SK-N-SH (cell line): ENCODE data around the gene GSTO2. TPM values are rescaled to one million over a fixed set of nuclear protein-coding genes. Genes with fewer than 3 reads are reported as not detected.

Experiments
- CTCF ChIA-PET: fragments of 300-600, 350-600 bp; formaldehyde crosslinking; extraction: SDS; loops from one replicate; lab custom pipeline; 2021; lab: Yijun Ruan, JAX
- POLR2A ChIA-PET: fragments of 350-600 bp; sonication (Branson Sonifier 250); formaldehyde crosslinking; extraction: SDS; loops from one replicate; lab custom pipeline; 2020; ENCODE audit warnings: antibody characterized with exemption, inconsistent platforms; lab: Yijun Ruan, JAX
- DNase-seq: peaks from one replicate; pipeline ENCODE4 v3.0.0; 2012
- H2AFZ ChIP-seq: fragments of 200-600 bp; sonication (generic); 2 replicates; pipeline ENCODE4 v1.8.1; 2016; ENCODE audit warnings: antibody characterized with exemption, mild to moderate bottlenecking, low read depth
- H3F3A ChIP-seq: fragments of 200-600 bp; sonication (generic); replicated peaks from 2 replicates; pipeline ENCODE3; 2016; ENCODE audit warnings: antibody characterized with exemption, mild to moderate bottlenecking; ENCODE audit not compliant: insufficient read depth
- H3K27ac ChIP-seq, 2 experiments: fragments of 200-500 bp in 1 of 2; fragments of 200-600 bp in 1 of 2; sonication (Bioruptor generic) in 1 of 2; sonication (generic), shearing (Covaris generic) in 1 of 2; 2 replicates each; pipeline versions ENCODE4 v1.5.1 to v1.6.1; 2014 to 2016; ENCODE audit warnings: low read depth in 2 of 2, inconsistent platforms in 1 of 2, low read length in 1 of 2, mild to moderate bottlenecking in 1 of 2, mixed read lengths in 1 of 2
- H3K27me3 ChIP-seq: fragments of 200-600 bp; sonication (generic), shearing (Covaris generic); 2 replicates; pipeline ENCODE4 v1.6.1; 2016; ENCODE audit warnings: mixed run types; ENCODE audit not compliant: insufficient read depth
- H3K36me3 ChIP-seq, 2 experiments: fragments of 200-500 bp in 1 of 2; fragments of 200-600 bp in 1 of 2; sonication (Bioruptor generic) in 1 of 2; sonication (generic) in 1 of 2; replicated peaks in 1 of 2; 2 replicates each; pipeline versions ENCODE3 to v1.5.1; 2014 to 2016; ENCODE audit warnings: low read length in 1 of 2, mild to moderate bottlenecking in 1 of 2; ENCODE audit not compliant: insufficient read depth in 2 of 2, control insufficient read depth in 1 of 2
- H3K4me1 ChIP-seq, 2 experiments: fragments of 200-500 bp in 1 of 2; fragments of 200-600 bp in 1 of 2; sonication (Bioruptor generic) in 1 of 2; sonication (generic), shearing (Covaris generic) in 1 of 2; 2 replicates each; pipeline versions ENCODE4 v1.5.1 to v1.6.1; 2014 to 2016; ENCODE audit warnings: low read depth in 1 of 2, low read length in 1 of 2, mixed run types in 1 of 2; ENCODE audit not compliant: insufficient read depth in 2 of 2, control insufficient read depth in 1 of 2
- H3K4me2 ChIP-seq: fragments of 200-600 bp; sonication (generic), shearing (Covaris generic); 2 replicates; pipeline ENCODE4 v1.6.1; 2017; ENCODE audit warnings: mixed run types
- H3K4me3 ChIP-seq, 2 experiments: fragments of 200-500 bp in 1 of 2; fragments of 200-600 bp in 1 of 2; sonication (Bioruptor generic) in 1 of 2; sonication (generic), shearing (Covaris generic) in 1 of 2; 2 replicates each; pipeline versions ENCODE4 v1.5.1 to v1.8.1; 2014 to 2016; ENCODE audit warnings: low read depth in 2 of 2, inconsistent platforms in 1 of 2, low read length in 1 of 2, mild to moderate bottlenecking in 1 of 2, mixed read lengths in 1 of 2, moderate library complexity in 1 of 2
- H3K79me2 ChIP-seq: fragments of 200-600 bp; sonication (generic); 2 replicates; pipeline ENCODE4 v1.8.1; 2017; ENCODE audit warnings: mild to moderate bottlenecking; ENCODE audit not compliant: insufficient read depth
- H3K9ac ChIP-seq: fragments of 200-600 bp; sonication (generic); 2 replicates; pipeline ENCODE4 v1.6.1; 2017; ENCODE audit warnings: mixed run types
- H3K9me2 ChIP-seq: fragments of 200-600 bp; sonication (generic); 2 replicates; pipeline ENCODE4 v1.6.1; 2017; ENCODE audit warnings: mixed run types
- H3K9me3 ChIP-seq: fragments of 200-600 bp; sonication (generic); 2 replicates; pipeline ENCODE4 v1.6.1; 2017; ENCODE audit warnings: mixed run types, mild to moderate bottlenecking, moderate library complexity
- H4K20me1 ChIP-seq: fragments of 200-600 bp; sonication (generic); 2 replicates; pipeline ENCODE4 v1.6.1; 2017; ENCODE audit warnings: mild to moderate bottlenecking, mixed run types; ENCODE audit not compliant: insufficient read depth
- CHD2 ChIP-seq: fragments of 150-350 bp; IDR thresholded peaks from 2 replicates; pipeline ENCODE4 v1.6.1; 2018; ENCODE audit warnings: low read length; ENCODE audit not compliant: partially characterized antibody
- GABPA ChIP-seq: IDR thresholded peaks from 2 replicates; pipeline ENCODE4 v1.4.0; 2012; ENCODE audit warnings: low read depth, mild to moderate bottlenecking
- GATA2 ChIP-seq: sonication (generic); formaldehyde crosslinking; IDR thresholded peaks from 2 replicates; pipeline ENCODE4 v1.5.0; 2020; ENCODE audit warnings: mild to moderate bottlenecking, missing genetic modification reagents
- NFIC ChIP-seq: IDR thresholded peaks from 2 replicates; pipeline ENCODE4 v1.4.0; 2012; ENCODE audit warnings: borderline replicate concordance
- RAD21 ChIP-seq: IDR thresholded peaks from 2 replicates; pipeline ENCODE4 v1.6.1; 2012; ENCODE audit warnings: mild to moderate bottlenecking, low read length
- REST ChIP-seq: IDR thresholded peaks from 2 replicates; pipeline ENCODE4 v1.6.1; 2012; ENCODE audit warnings: mild to moderate bottlenecking, low read depth, low read length, moderate library complexity
- RFX5 ChIP-seq: IDR thresholded peaks from 2 replicates; pipeline ENCODE4 v1.6.1; 2012; ENCODE audit warnings: mild to moderate bottlenecking, improper control_type of control experiment, low read length
- RXRA ChIP-seq: IDR thresholded peaks from 2 replicates; pipeline ENCODE4 v1.4.0; 2012; ENCODE audit warnings: low read depth, mild to moderate bottlenecking, borderline replicate concordance
- SIN3A ChIP-seq: IDR thresholded peaks from 2 replicates; pipeline ENCODE4 v1.6.1; 2012; ENCODE audit warnings: low read depth, mild to moderate bottlenecking, low read length, moderate library complexity, borderline replicate concordance
- SMC3 ChIP-seq: IDR thresholded peaks from 2 replicates; pipeline ENCODE4 v1.6.1; 2012; ENCODE audit warnings: low read depth, low read length, improper control_type of control experiment
- TAF1 ChIP-seq: IDR thresholded peaks from 2 replicates; pipeline ENCODE4 v1.6.1; 2012; ENCODE audit warnings: low read depth, mild to moderate bottlenecking, low read length, moderate library complexity, borderline replicate concordance
- ZBTB33 ChIP-seq: IDR thresholded peaks from 2 replicates; pipeline ENCODE4 v1.4.0; 2012; ENCODE audit warnings: low read depth, borderline replicate concordance
- WGBS: methylation state at CpG from one replicate; pipeline ENCODE4 v1.1.6; 2017; ENCODE audit warnings: low lambda C conversion rate; 5-methylcytosine and 5-hydroxymethylcytosine counted together
- polyA plus RNA-seq, 3 experiments: library from polyadenylated mRNA; depleted of rRNA; stranded (reverse); fragments of >200 nt; gene quantifications; 2 replicates each; pipeline ENCODE4 v1.2.3, GENCODE V29; 2012

Gene GSTO2
- polyA plus RNA-seq, 1 of the 3 experiments (the other 2 are of a cell fraction) = 0.49 TPM

GRCh38 chr10:104281694-104282093 is 12.7 kb downstream of the GSTO2 start:
- Histone ChIP-seq H3K79me2 (no peaks in the 10 kb centered on the region), H3K9me3 (no peaks in the 10 kb centered on the region), H3K36me3 (no peaks in the 10 kb centered on the region), H2AFZ (no peak overlapping the region), H3K27ac (no peak overlapping the region), H3K4me1 (no peaks in the 10 kb centered on the region), H4K20me1 (no peaks in the 10 kb centered on the region), H3F3A (no peaks in the 10 kb centered on the region), H3K9ac (no peak overlapping the region), H3K4me2 (no peak overlapping the region), H3K4me3 (no peak overlapping the region), H3K9me2 (no peaks in the 10 kb centered on the region), H3K27me3 (no peaks in the 10 kb centered on the region)
- DNase-seq = no peak
- 61% methylated on average over 3 of the region's 3 CpGs for WGBS
- POLR2A ChIA-PET = no interaction called here
- CTCF ChIA-PET = interaction anchor here (0.7 to 8.7 kb wide), 5 partner anchors 9 to 72 kb away, joined by 3 to 55 read pairs (median 4); partner anchors contain the start of gene CFAP58
- no peak for TF ChIP-seq RAD21
- TF ChIP-seq SIN3A = no peak

GRCh38 chr10:104284846-104285245 is 15.9 kb downstream of the GSTO2 start:
- no peak for DNase-seq
- no peaks in the 10 kb centered on the region for H3K9me2 ChIP-seq
- CTCF ChIA-PET = interaction anchor here (2.2 to 3.0 kb wide), 3 partner anchors 8 to 65 kb away, joined by 11 to 18 read pairs (median 16); no protein-coding TSS in a partner anchor
- POLR2A ChIA-PET = interaction anchor here (1.3 kb wide), 1 partner anchor 16 kb away, joined by 3 read pairs; the partner anchor contains the start of gene GSTO2
- no peak overlapping the region for H2AFZ ChIP-seq
- no peaks in the 10 kb centered on the region for H3K79me2 ChIP-seq
- no peak overlapping the region for H3K9ac ChIP-seq
- no peaks in the 10 kb centered on the region for H3K9me3 ChIP-seq
- H3K4me1 ChIP-seq = no peaks in the 10 kb centered on the region
- TF ChIP-seq REST (no peak), ZBTB33 (no peak), RFX5 (no peak), SMC3 (no peak), TAF1 (no peak), SIN3A (no peak), GABPA (no peak), NFIC (no peak), GATA2 (CRISPR knock-in tag) (no peak), RXRA (no peak), CHD2 (no peak)
- TF ChIP-seq, all 33 proteins: peak for 0
- Histone ChIP-seq H3K36me3 (no peaks in the 10 kb centered on the region), H3K4me3 (no peak overlapping the region), H3K27me3 (no peaks in the 10 kb centered on the region), H3F3A (no peaks in the 10 kb centered on the region), H3K27ac (no peak overlapping the region), H3K4me2 (no peak overlapping the region), H4K20me1 (no peaks in the 10 kb centered on the region)
- WGBS = 81% methylated on average over 7 of the region's 7 CpGs
